GM21528 (cell line): ENCODE data around the gene ERG28.
"Not testable (repeated sequence)": the region's sequence is repeated elsewhere in the genome, so short reads cannot be mapped to it uniquely, and the experiment has no call there.

ENCODE experiments used
- ATAC-seq: cut with Tn5 transposase; IDR thresholded peaks from one replicate; pipeline ENCODE4 v1.9.1; 2021; ENCODE audit warnings: mild to moderate bottlenecking, moderate library complexity; ENCODE audit not compliant: unreplicated experiment, low FRiP score

The ERG28 gene

GRCh38 chr14:75627406-75627805 lies 33.3 kb downstream of the ERG28 start:
- ATAC-seq, result no peak

DNA sequence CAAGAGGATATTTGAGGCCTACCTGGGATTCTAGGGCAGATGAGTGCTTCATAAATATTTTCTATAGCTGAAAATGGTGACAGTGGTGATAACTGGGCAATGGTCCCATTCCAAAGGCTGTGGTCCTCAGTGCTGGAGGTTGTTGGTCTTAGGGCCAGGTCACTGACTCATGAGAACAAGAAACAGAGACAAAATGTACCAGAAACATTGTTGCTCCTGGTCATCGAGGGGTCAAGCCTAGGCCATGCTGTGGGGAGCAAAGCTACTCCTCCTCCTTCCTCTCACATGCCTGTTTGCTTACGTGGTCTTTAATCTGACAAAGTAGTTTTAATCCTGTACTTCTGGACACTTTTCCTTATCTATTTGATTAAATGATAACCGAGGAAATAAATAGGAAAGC lies 33.8 kb downstream of the ERG28 start:
- no peak for ATAC-seq

DNA sequence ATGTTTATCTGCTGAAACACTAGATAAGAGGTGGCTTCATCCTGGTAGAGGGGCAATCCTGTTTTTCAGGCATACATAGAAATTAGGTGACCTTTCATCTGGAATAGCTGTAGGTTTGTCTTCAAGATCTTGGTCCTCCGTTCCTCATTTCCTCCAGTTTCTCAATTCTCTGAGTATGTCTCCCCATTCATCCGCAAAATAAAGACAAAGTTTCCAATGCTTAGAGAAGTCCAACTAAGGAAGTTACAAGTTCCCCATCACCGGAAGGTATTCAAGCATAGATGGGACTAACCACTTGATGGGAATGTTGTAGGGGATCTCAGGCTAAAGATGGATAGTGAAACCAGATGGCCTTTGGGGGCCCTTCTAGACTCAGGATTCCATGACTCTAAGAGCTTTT lies 34.3 kb downstream of the ERG28 start:
- no peak for ATAC-seq

DNA sequence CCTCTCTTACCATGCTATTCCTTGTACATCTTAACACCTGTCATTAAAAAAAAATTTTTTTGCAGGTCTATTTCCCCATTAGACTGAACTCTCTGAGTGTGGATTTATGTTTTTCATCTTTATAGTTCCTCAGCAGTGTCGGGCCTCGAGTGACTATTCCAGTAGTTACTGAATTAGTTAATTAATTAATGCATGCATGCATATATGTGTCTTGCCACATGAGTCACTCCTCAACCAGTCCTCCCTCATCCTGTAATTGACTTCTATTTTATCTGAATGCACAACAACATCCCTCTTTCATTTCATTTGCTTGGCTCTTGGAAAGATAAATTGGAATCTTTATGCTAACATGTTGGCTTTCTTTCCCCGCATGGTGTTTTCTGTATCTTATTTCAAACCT lies 35.6 kb downstream of the ERG28 start:
- ATAC-seq, result no peak

DNA sequence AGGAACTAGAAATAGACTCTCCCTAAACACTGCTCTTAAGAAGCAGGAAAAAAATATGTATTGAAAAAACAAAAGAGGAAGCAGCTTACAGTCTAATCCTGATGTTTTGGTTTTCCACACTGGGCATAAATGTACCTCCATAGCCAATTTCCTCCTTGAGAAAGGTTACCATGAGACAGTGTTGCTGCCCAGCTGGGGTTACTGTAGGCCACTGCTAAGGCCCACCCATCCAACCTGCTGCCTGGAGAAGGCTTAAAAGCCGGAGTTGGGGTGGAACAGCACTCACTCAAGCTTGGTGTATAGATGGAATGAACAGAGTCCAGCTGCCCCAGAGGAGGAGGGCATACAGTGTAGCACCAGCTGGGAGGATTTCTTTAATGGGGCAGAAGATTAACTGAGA lies 41.1 kb downstream of the ERG28 start:
- no peak for ATAC-seq

DNA sequence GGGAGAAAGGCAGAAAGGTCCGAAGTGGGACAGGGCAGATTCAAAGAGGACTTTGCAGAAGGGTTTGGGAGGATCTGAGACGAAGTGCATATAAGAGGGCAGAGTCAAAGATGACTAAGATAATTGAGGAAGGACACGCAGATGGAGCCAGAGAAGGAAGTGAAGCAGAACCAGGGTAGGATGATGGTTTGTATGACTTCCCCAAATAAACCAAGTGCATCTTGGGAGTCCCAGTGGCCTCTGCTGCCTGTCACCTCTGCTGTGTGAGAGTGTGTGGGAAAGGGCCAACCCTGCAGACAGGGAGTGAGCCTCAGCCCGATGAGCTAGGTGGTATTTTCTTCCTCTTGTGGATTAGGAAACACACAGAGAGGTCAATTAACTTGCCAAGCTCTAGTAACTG lies 45.5 kb downstream of the ERG28 start:
- no peak for ATAC-seq

DNA sequence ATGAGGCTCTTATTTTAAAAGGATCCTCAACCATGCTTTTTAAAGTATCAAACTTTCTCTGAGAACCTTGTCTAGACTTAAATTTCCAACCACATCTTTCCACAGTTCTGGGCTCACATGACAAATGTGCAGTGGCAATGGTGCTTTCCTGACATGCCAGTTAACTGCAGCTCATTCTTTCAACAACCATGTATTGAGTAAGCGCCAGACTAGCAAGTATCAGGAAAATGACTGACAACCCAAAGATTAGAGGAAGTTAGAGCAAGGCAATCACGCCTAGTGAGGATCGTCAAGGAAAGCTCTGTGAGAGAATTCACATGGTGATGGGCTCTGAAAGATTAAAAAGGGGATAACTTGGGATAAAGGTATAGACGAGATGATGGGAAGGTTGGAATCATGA lies 46.5 kb downstream of the ERG28 start:
- ATAC-seq, result no peak

DNA sequence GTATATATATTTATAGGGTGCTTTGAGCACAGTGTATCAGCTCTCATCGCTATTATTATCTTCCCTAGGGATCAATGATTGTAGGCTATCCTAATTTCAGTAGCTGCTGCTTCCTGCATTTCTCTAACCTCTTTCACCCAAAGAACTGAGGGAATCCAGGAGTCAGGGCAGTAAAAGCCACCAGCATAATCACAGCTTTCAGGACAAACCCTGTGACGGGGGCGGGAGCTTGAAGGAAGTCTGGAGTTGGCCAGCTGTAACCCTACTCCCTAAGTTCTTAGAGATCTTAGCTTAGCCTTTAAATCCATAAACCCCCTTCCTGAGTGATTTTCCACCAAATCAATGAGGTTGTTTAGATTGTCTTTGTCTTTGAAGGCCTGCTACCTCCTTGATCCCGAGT lies 48.5 kb downstream of the ERG28 start:
- ATAC-seq, result no peak

DNA sequence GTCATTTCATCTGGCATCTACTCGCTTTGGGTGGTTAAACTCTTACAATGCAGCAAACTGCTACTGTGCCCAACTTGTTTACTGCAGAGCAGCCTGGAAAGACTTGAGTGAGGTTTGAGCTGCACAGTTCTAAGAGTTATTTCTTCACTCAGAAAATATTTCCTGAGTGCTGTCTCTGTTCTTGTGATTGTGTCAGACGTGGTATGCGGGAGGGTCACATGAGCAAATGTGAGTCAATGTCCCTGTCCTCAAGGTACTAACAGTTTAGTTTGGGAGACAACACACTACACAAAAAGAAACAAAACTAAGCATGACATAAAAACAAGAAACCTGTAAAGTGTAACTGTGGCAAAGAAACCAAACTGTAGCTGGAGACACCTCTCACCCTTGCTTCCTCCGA lies 49.8 kb downstream of the ERG28 start:
- ATAC-seq, result no peak

- ATAC-seq, result no peak
These were observed 50.8 kb downstream of the ERG28 start for GRCh38 chr14:75609606-75610475.

DNA sequence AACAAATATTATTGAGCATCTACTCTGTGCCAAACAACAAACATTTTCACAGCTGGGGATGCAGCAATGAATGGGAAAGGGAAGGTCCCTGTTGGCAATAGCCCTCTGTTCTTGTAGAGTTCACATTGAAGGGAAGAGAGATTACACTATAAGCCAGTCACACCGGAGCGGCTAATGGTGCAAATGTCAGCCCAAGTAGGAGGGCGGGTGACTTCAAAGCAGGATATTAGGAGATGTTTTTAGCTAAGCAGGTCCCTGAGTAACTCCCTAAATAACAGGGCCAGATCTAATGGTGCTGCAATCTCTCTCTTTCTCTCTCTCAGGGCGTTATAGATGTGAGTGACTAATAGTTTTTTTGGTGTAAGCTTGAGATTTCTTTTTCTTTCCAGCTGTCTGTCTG lies 51.6 kb downstream of the ERG28 start:
- no peak for ATAC-seq

DNA sequence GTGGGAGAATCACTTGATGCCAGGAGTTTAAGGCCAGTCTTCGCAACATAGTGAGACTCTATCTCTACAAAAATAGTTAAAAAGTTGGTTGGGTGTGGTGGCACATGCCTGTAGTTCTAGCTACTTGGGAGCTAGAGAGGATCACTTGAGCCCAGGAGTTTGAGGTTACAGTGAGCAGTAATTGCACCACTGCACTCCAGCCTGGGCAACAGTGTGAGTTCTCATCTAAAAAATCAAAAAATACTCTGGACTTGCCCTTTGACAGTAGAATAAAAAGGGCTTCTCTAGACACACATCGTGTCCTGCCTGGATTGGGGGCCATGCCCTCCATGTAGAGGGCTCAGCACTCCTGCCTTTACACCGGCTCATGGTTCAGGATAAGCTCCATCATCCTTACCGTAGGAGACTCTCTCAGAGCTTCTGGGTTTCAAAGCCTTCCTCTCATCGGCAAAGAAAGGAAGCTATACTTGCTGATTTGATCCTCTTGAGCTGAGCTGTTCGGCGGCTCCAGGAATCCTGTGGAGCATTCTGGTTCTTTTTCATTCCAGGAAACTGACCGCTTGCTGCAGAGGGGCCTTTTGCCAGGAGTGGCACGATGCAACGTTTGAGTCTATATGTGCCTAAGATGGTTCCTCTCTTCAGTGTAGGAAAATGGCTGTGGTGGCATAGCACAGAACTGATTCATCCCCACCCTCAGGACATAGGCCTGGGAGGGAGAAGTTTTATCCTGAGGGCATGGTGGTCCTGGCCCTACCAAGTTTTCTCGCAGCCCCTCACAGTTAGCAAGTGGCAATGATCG lies 52.6 kb downstream of the ERG28 start:
- ATAC-seq, result no peak

DNA sequence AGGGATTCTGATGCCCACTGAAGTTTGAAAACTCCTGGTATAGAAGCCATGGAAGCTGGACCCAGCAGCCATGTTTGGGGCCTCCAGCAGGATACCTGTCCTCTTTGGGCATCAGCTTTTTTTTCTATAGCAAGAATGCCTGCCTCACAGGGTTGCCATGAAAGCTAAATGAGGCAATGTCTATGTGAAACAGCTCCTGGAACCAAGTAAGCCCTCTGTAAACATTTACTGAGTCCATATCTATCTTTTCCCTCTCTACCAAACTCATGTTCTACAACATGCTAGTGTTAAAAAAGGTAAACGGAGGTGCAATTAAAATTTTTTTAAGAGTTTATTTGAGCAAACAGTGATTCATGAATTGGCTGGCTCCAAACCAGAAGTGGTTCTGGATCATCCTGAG lies 53.6 kb downstream of the ERG28 start:
- no peak for ATAC-seq

GRCh38 chr14:75605916-75606315 lies 54.8 kb downstream of the ERG28 start:
- no peak for ATAC-seq

DNA sequence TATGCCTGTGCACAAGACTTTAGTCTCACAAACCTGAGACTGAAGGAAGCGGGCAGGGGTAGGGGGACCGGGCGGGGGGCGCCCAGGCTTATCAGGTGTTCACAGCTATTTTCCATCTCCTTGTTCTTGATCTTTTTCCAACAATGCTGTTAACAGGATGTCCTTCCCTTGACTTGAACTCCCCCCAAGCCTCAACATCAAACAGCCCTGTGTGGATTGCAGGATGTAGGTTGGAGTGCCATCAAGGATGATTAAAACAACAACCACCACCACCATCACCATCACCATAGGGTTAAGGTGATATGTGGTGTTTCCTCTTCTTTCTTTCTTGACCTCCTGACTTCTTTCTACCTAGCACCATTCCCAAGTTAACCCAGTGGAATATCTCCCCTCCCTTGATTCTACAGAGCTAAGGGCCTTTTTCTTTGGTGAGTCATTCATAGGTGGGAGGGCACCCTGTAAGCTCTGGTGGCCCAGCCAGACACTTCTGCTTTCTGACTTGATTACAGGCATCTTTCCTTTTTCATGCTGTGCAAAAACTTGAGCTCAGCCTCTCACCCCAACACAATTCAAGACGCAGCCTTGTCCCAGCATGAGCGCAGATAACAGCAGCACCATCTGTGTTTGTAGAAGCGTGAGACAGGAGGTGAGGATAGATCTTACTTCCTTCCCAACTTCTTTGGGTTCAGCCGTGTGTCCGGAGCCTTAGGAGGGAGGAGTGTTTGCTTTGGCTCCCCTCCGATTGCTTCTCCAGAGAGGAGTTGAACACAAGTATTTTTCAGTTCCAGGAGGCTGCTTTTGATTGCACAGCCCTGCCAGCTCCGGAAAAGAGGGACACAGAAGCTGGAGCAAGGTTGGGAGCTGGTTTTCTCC lies 55.5 kb downstream of the ERG28 start:
- no peak for ATAC-seq

GRCh38 chr14:75602503-75602902 lies 58.2 kb downstream of the ERG28 start:
- no peak for ATAC-seq

- ATAC-seq, result not testable (repeated sequence)
These were observed 59.6 kb downstream of the ERG28 start for GRCh38 chr14:75601061-75601460.

GRCh38 chr14:75600100-75600499 lies 60.6 kb downstream of the ERG28 start:
- ATAC-seq, result not testable (repeated sequence)
